AG04450 (cell line): Measurements from ENCODE around the gene RYR3. TPM values are rescaled to one million over a fixed set of nuclear protein-coding genes. Genes with fewer than 3 reads are reported as not detected.
A peak's percentile ranks its signal among the peaks of the same experiment; 100 is the strongest.

Experiments used
- CTCF ChIA-PET: fragments of 300-600, 350-600 bp; formaldehyde crosslinking; extraction: SDS; loops from one replicate; lab custom pipeline; 2022; ENCODE audit warnings: antibody characterized with exemption, inconsistent platforms; lab: Charles Lee
- POLR2A ChIA-PET: fragments of 350-600 bp; formaldehyde crosslinking; extraction: SDS; loops from one replicate; lab custom pipeline; 2021; ENCODE audit warnings: antibody characterized with exemption, inconsistent platforms; lab: Yijun Ruan, JAX
- DNase-seq: peaks from one replicate; pipeline ENCODE4 v3.0.0-alpha.2; 2011; ENCODE audit warnings: low read depth, low spot score
- H3K27ac ChIP-seq: one replicate; pipeline ENCODE4 v1.5.1; 2012; ENCODE audit warnings: low read depth, low read length, control low read depth
- H3K27me3 ChIP-seq: one replicate; pipeline ENCODE4 v1.6.0; 2012; ENCODE audit warnings: low read length; ENCODE audit not compliant: control insufficient read depth, insufficient read depth
- H3K4me3 ChIP-seq: 2 replicates; pipeline ENCODE4 v1.5.1; 2011; ENCODE audit warnings: mild to moderate bottlenecking, low read depth, low read length, control low read depth
- H3K9me3 ChIP-seq: 2 replicates; pipeline ENCODE4 v1.5.1; 2012; ENCODE audit warnings: low read length; ENCODE audit not compliant: control insufficient read depth, insufficient read depth
- CTCF ChIP-seq: IDR thresholded peaks from 2 replicates; pipeline ENCODE4 v1.5.1; 2011; ENCODE audit warnings: low read depth, low read length, control low read depth, inconsistent platforms
- polyA plus RNA-seq: library from polyadenylated mRNA; depleted of rRNA; stranded (reverse); fragments of >200 nt; gene quantifications from 2 replicates; pipeline ENCODE4 v1.2.3, GENCODE V29; 2011

RYR3 gene
- polyA plus RNA-seq, 1 experiment, result not detected

- TF ChIP-seq CTCF, result no peak
- Histone ChIP-seq H3K9me3 (no peaks in the 10 kb centered on the region), H3K27me3 (no peaks in the 10 kb centered on the region), H3K27ac (no peak overlapping the region), H3K4me3 (no peak overlapping the region)
- DNase-seq, result peak; percentile 2
- CTCF ChIA-PET, result no interaction called here
- POLR2A ChIA-PET, result no interaction called here
Observed at GRCh38 chr15:33506781-33507296, 196.1 kb downstream of the RYR3 start.

- Histone ChIP-seq H3K9me3 (no peaks in the 10 kb centered on the region), H3K4me3 (no peak overlapping the region), H3K27ac (no peak overlapping the region), H3K27me3 (no peaks in the 10 kb centered on the region)
- no peak for TF ChIP-seq CTCF
- DNase-seq, result no peak
- POLR2A ChIA-PET, result no interaction called here
- CTCF ChIA-PET, result no interaction called here
Observed at GRCh38 chr15:33508703-33509102, 197.9 kb downstream of the RYR3 start.

GRCh38 chr15:33515121-33515520, 204.4 kb downstream of the RYR3 start:
- H3K4me3 ChIP-seq, result no peak overlapping the region
- ChIA-PET POLR2A (no interaction called here), CTCF (no interaction called here)
- no peak for DNase-seq
- no peaks in the 10 kb centered on the region for H3K27me3 ChIP-seq
- H3K27ac ChIP-seq, result no peak overlapping the region
- no peak for TF ChIP-seq CTCF
- no peaks in the 10 kb centered on the region for H3K9me3 ChIP-seq

DNA sequence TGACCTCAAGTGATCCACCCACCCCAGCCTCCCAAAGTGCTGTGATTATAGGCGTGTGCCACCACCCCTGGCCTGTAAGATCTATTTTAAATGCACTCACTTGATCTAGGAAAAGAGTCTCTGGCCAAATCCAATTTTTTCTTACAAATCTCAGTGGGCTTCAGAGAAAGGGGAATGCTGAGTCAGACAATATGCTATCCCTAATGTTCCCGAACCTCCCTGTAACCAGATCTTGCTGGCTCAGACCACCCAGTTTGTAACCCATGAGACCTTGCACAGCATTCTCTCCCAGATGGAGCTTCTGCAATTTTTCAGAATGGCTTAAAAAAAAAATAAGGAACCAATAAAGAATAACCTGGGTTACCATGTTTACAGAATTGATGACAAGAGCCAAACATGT, 205.8 kb downstream of the RYR3 start:
- no peak overlapping the region for H3K27ac ChIP-seq
- POLR2A ChIA-PET, result no interaction called here
- DNase-seq, result no peak
- no peaks in the 10 kb centered on the region for H3K27me3 ChIP-seq
- H3K4me3 ChIP-seq, result no peak overlapping the region
- H3K9me3 ChIP-seq, result no peaks in the 10 kb centered on the region
- CTCF ChIA-PET, result no interaction called here
- no peak for TF ChIP-seq CTCF

GRCh38 chr15:33517944-33518343, 207.2 kb downstream of the RYR3 start:
- DNase-seq, result no peak
- no peaks in the 10 kb centered on the region for H3K27me3 ChIP-seq
- TF ChIP-seq CTCF, result no peak
- no peak overlapping the region for H3K27ac ChIP-seq
- CTCF ChIA-PET, result no interaction called here
- POLR2A ChIA-PET, result no interaction called here
- no peaks in the 10 kb centered on the region for H3K9me3 ChIP-seq
- H3K4me3 ChIP-seq, result no peak overlapping the region
